HG03460 (cell line): Measurements from ENCODE around the gene TMEM117.

Experiments used
- ATAC-seq: cut with Tn5 transposase; IDR thresholded peaks from one replicate; pipeline ENCODE4 v1.9.1; 2021; ENCODE audit not compliant: unreplicated experiment

Gene TMEM117

DNA sequence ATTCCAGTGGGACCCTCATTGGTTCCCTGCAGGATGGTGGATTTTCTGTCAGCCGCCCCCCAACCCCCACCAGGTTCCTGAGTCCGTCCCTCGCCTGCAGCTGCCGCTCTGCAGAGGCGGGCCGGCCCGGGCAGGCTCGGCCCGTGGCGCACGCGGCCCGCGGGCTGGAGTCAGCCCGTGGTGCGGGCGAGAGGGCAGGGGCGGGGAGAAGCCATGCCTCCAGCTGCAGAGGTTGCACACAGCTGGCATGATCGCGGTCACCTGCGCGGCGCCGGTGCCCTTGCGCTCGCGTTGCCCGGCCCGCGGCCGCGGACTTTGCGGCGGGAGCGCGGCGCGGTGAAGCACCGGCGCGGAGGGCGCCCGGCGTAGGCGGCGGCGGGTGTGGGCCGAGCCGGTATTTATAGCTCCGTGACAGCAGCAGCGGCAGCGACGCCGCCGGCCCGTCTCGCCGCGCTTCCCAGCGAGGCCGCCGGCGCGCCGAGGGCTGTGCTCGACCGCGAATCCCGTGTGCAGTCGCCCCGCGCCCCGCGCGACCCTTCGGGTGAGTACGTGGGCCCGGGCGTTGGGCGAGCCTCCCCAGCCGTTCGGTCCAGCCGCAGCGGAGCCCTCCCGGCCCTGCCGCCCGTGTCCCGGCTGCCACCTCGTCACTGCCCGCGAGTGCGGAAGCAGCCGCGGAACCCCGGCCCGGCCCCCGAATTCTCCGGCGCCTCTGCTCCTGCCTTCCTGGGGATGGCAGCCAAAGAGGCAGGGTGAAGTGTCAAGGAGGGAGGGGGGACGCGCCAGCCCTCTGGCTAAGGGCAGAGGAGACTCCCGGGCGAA is at the start of gene TMEM117:
Gene TMEM117 (plus strand): TSS at position 426 of the 819 bp plus-strand sequence.
- ATAC-seq, result peak; percentile 79

DNA sequence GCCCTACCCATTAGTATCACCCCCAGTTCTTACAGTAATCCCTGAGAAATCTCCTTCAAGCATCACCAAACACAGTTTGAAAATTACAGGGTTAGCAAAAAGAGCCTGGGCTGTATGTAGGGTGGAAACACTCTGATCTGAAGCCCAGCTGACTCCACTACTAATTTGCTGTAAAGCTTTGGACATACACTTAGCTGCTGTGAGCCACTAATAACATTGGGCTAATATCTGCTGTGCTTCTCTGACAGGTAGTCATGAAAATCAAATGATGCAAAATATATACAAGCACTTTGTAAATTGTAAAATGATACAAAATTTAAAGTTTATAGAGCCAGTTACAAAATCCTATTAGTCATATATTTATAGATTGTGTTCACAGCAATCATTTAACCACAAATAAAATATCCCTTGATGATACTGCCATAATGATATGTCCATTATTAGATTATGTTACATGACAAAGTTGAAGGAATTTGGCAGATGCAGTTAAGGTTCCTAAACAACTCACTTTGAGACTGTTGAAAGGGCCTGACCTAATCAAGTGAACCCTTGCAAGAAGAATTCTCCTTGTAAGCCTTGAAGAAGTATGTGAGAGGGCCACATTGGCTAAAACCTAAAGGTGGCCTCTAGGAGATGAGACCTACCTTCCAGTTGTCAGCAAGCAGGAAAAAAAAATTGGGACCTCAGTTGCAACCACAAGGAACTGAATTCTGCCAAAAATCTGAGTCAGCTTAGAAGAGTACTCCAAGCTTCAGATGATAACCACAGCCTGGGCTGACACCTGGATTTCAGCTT is 48.8 kb upstream of the TMEM117 start:
- no peak for ATAC-seq

DNA sequence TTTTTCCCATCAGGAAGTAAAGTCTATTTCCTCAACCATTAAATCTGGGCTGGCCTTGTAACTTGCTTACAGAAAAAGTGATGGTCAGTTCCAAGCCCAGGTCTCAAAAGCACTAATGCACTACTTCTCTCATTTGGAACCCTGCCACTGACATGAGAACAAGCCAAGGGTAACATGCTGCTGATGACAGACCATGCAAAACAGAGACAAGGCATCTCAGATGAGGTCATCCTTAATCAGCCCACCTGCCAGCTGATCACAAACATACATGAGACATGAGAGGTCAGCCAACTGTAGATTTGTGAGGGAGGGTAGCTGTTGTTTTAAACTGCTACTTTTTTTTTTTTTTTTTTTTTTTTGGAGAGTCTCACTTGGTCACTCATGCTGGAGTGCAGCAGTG is 45.9 kb upstream of the TMEM117 start:
- peak; percentile 43 for ATAC-seq

DNA sequence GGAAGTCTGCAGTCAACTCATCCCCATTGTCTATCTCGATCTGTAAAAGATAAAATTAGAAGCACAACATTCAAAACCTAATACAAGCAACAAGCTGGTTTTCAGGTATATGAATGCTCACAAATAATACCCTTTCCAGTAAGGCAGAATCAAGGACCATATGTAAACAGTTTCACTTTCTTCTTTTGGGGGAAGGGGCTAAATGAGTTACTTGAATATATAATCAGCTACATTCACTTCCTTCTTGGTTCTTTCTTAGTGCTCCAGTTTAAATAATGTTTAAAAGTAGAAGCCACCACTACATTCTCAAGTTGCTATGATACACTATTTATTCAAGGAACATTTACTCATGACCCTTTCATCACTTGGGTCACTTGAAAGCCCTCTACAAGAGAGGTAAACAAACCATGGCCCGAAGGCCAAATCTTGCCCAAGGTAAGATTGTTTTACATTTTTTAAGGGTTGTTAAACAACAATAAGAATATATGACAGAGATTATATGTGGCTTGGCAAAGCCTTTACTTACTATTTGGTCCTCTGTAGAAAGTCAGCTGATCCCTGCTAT is 40.1 kb upstream of the TMEM117 start:
- no peak for ATAC-seq

DNA sequence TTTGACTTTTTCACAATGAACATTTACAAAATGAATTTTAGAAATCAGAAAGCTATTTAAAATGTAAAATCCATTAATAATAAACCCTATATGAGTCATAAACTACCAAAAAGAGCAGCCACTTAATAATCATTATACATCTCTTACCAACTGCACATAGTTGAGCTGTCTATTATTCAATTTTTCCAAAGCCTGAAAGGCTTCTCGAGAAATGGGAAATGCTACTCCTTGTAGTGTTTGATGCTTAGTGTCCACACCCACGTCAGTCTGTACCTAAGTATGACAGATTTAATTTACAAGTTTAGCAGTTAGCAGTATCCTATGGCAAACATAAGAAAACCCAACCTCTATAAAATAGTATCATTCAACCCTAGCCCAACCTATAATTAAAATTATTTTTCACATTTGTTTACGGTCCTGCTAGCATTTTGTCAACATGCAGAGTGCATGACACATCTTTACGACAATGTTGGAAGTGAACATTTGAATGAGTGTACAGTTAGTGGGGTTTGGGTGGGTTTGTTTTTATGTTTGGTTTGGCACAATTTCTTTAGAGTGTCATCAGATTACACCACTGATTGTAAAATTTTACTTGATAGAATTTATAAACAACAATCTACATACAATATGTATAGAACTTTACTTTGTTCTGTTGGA is 38.2 kb upstream of the TMEM117 start:
- no peak for ATAC-seq

DNA sequence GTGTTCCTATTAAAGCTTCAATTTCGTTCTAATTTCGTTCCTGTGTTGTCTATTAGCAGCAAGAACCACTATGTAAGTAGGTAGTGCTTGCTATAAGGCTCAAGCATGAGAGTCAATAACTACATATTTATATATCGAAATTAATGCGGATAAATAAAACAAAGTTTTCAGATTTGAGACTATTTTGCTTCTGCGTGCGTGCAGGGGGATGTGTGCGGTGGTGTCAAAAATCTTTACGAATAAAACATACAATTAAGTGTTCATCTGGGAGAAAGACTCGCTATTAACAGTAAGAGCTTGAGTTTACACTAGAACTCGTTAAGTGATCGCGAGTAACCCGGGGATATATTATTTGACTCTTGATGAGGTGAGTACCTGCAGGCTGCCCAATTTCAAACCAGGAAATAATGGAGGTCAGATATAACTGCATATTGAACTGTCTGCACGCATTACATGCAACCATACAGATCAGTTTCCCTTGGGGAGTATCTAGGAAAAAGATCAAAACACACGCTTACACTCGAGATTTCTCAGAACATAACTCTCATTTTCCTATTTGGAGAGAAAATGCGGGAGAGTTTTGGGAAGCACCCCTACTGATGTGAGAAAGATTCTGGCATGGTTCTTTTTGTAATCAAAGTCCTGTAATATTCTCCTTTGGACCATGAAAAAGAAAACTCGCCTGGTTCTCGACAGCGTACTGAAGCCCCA is 30.6 kb upstream of the TMEM117 start:
- ATAC-seq, result no peak

DNA sequence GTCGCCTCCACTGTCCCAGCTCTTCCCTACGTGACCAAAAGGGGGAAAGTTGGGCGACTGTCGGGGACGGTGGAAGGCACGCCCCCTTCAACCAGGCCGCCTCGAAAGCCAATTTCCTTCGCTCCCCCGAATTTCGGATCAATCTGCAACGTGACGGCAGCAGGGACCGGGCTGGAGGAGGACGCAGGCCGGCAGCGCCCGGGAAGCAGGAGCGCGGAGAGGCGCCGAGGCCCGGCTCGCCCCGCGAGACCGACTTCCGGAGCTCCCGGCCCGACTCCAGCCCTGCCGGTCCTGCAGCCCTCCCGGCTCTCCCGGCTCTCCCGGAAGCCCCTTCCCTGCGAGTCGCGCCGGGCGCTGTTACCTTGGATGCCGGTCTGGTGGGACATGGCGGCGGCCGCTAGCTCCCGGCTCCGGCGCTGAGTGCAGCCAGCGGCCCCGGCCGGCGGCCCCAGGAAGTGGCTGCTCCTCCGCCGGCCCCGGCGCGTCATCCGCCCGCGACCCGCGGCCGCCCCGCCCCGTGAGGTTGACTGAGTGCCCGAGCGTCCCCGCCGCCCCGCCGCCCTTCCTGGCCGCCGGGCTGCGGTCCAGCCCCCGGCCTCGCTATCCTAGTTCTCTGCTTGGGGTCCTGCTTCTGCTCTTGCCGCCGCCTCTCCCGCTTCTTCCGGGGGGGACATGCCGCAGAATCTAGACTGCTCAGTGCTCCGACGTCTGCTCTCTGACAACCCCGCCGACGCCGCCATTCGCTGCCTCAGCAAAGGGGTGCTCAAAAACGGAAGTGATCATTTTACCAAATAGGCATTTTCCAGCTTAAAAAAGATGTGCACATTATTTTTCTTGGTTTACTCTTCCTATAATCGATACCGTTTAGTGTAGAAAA is 29.8 kb upstream of the TMEM117 start, which contains the start of gene TWF1:
Gene TWF1 (minus strand): TSS at position 458 of the 877 bp plus-strand sequence. CDS start 72 bp downstream, at position 386.
- ATAC-seq, result peak; percentile 93

DNA sequence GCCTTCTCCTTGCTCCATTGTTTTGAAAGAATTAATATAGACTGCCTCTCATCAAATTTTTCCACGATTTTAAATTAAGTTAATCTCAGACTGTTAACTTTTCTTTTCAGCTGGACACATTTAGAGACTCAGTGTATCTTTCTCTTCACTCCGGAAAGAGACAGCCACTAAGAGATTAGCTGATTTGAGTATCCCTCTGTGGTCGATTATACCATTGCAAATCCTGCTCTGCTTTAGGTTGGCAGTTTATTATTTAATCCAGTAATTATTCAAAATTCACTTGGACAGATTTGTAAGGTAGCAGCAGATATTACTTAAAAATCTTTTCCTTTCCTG is 29.2 kb upstream of the TMEM117 start:
- ATAC-seq, result no peak

DNA sequence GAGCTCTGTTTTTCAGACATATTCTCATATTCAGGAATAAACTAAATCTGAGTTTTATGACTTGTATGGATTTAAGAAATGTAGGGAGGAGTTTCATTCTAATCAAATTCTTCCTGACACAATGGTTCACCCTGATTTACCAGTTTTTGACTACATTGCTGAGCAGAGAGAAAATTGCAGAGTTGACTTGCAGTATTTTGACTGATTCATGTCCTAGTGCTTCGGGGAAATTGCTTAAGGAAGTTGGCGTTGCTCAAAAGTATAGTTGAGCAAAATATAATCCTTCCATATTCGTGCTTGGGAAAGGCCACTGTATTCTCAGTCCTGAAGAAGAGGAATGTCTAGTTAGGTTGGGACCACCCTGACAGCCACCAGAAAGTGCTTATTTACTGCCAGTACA is 28.5 kb upstream of the TMEM117 start:
- no peak for ATAC-seq

DNA sequence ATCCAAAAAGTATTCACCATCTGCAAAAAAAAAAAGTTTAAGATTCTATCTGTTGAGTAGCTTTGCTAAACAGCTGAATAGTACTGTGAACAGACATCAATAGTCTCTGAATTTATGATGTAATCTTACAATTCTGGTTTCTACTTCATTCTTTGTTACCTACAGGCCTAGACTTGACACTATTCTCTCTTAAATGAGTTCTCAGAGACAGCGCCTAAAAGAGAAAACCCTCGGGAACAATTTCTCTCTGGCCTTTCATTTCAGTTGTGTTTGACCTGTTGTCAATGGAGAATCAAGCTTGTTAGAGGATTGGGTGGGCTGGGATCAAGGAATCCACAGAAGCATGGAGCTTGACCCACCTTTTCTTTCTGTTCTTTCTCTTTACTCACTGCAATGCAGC is 23.8 kb upstream of the TMEM117 start:
- ATAC-seq, result no peak

DNA sequence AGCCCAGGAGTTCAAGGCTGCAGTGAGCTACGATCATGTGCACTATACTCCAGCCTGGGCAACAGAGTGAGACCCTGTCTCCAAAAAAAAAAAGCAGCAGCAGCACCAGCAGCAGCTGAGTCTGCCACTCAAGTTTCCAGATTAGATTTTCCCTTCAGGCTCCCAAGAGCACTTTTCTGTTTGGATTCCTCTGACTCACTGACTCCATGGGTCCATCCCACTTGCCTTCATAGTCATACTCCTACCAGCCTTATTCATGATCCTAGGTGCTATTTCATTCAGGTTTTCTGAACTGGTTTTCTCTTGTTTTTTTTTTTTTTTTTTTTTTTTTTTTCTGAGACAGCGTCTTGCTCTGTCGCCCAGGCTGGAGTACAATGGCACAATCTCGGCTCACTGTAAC is 23.0 kb upstream of the TMEM117 start:
- no peak for ATAC-seq

DNA sequence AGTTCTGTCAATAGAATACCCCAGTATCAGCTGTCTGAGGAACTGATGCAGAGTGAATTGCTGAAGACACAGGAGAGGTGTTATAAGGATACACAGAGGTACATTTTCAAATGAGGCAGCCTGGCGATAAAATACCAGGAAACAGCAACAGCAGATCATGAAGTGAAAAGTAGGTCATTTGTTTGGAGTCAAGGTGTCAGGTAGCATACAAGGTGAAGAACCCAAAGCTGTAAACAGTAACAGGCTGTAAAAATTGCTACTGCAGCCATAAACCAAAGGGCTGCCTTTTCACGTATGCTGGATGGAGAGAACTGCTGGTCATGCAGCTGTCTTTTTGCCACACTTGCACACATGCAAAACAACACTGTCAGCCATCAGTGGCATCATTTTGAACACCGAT is 20.5 kb upstream of the TMEM117 start:
- no peak for ATAC-seq

DNA sequence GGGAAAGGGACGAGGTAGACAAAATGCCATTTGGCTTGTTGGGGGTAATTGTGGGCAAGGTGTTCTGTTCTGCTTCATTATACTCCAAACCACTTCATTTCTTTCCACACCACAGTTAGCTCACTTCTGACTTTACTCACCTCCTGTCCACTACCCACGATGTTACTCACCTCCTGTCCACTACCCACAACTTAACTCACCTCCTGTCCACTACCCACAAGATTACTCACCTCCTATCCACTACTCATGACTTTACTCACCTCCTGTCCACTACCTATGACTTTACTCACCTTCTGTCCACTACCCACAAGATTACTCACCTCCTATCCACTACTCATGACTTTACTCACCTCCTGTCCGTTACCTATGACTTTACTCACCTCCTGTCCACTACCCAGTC is 19.7 kb upstream of the TMEM117 start:
- no peak for ATAC-seq

DNA sequence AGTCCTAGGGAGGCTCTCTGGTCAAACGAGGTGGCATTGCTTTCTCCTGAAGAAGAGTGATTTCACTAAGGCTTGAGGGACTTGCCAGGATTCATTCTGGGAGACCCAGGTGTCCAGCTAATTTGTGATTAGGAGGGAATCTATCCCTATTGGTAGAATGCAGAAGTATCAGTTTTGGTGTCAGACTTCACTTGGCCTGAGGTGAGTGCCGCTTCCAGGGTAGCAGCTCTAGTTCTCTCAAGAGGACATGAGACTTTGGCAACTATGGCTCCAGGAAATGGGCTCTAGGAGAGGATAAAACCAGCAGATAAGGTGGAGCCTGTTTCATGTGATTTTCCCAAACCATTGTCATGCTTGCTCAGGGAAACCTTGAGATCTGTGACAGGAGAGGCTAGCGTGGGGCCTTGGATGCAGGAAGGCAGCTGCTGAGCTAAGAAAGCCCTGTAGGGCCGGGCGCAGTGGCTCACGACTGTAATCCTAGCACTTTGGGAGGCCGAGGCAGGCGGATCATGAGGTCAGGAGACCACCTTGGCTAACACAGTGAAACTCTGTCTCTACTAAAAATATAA is 11.6 kb upstream of the TMEM117 start:
- no peak for ATAC-seq

DNA sequence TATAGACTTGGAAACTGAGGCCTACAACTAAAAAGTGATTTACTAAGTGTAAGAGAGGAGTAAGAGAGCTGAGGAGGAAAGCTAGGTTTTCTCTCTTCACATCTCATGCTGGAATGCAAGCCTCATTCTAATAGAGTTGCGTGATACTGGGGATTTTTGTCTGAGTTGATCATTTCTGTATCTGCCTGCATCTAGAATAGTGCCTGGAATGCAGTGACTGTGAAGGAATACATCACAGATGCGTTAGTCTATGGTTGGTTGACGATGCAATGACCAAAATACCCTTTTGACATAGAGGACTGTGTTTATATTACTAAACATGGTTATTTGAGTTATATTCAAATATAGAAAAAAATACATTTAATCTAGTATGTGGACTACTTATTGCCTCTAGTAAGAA is 9.2 kb upstream of the TMEM117 start:
- ATAC-seq, result no peak

DNA sequence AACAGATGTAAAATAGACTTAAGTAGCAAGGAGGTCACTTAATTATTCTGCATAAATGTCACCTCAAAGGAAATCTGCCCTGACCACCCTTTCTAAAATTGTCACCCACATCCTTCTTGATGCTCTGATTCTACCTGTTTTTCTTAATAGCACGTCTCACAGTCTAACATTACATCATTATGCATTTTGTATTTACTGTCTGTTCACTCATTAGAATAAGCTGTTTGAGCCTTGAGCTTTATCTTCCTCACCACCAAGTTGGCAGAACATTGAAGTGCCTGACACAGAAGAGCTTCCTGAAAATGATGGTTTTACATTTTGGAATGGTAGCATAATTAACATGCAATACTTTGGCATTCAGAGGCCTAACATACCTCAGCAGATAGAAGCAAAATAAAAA is 8.8 kb upstream of the TMEM117 start:
- ATAC-seq, result no peak

DNA sequence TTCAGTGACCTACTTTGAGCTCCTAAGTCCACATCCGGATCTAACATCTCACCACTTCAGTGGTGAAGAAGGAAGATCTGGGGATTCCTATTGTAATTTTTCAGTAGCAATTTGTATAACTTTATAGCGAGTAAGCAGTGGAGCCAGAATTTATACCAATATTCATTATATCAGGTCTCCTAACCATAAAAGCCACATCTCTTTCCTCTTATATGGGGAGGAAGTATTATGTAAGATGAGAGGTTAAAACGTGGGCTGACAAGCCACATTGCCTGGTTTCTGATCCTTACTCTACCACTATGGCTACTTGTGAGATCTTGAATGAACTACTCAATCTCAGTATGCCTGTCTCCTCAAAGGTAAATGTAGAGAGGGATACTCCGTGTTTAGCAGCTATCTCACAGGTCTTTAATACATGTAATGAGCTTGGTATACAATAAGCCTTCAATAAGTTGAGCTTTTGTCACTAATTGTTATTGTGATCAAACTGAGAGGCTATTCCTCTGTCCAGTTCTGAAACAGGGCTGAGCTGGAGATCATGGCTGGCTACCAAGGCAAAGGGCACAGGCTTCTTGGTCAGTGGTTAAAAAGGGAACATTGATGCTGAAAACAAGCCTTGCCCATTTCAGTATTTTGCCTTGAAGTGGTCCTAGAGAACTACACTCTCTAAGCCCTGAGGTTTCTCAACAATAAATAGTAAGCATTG is 3.3 kb upstream of the TMEM117 start:
- no peak for ATAC-seq

DNA sequence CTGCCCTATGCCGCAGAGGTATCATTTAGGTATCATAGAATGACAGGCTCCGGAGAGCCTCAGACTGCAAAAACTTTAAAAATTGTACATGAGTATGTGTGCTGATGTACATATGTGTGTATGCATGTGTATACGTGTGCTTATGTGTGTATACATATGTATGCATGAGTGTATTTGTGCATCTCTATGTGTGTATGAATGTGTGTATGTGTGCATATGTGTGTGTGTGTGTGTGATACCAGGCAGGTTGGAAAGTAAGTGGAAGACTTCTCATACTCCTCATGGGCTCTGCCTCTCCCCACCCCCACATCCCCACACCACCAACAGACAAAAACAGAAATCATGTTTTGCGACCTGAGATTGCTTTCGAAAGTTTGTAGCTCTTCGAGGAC is 621 bp upstream of the TMEM117 start:
- ATAC-seq, result no peak

DNA sequence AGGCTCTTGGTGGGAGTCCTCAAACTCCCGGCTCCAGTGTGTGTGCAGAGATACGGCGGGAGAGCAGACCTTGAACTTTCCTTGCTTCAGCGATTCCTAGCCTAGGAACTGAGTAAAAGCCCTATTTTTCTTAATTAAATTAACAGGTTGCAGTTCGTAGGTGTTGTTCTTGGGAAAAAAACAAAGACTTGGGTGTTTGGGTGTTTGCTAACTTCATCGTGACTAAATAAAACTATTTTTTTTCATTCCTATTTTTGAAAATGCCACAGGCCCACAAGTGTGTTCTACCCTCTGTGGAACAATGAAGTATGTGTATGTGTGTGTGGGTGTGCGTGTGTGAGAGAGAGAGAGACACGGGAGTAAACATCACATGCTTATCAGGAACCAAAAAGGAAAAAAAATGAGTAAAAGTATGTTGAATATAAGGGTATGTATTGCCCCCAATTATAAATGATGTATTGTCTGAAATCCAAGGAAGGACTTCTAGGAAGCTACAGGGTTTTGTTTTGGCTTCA is 651 bp downstream of the TMEM117 start:
- peak; percentile 18 for ATAC-seq
